SK-N-SH (cell line): ENCODE results near the gene TRMU. TPM values are rescaled to one million over a fixed set of nuclear protein-coding genes. Genes with fewer than 3 reads are reported as not detected.

Experiments
- CTCF ChIA-PET: fragments of 300-600, 350-600 bp; formaldehyde crosslinking; extraction: SDS; loops from one replicate; lab custom pipeline; 2021; lab: Yijun Ruan, JAX
- POLR2A ChIA-PET: fragments of 350-600 bp; sonication (Branson Sonifier 250); formaldehyde crosslinking; extraction: SDS; loops from one replicate; lab custom pipeline; 2020; ENCODE audit warnings: antibody characterized with exemption, inconsistent platforms; lab: Yijun Ruan, JAX
- DNase-seq: peaks from one replicate; pipeline ENCODE4 v3.0.0; 2012
- H2AFZ ChIP-seq: fragments of 200-600 bp; sonication (generic); 2 replicates; pipeline ENCODE4 v1.8.1; 2016; ENCODE audit warnings: antibody characterized with exemption, mild to moderate bottlenecking, low read depth
- H3F3A ChIP-seq: fragments of 200-600 bp; sonication (generic); replicated peaks from 2 replicates; pipeline ENCODE3; 2016; ENCODE audit warnings: antibody characterized with exemption, mild to moderate bottlenecking; ENCODE audit not compliant: insufficient read depth
- H3K27ac ChIP-seq, 2 experiments: fragments of 200-500 bp in 1 of 2; fragments of 200-600 bp in 1 of 2; sonication (Bioruptor generic) in 1 of 2; sonication (generic), shearing (Covaris generic) in 1 of 2; 2 replicates each; pipeline versions ENCODE4 v1.5.1 to v1.6.1; 2014 to 2016; ENCODE audit warnings: low read depth in 2 of 2, inconsistent platforms in 1 of 2, low read length in 1 of 2, mild to moderate bottlenecking in 1 of 2, mixed read lengths in 1 of 2
- H3K27me3 ChIP-seq: fragments of 200-600 bp; sonication (generic), shearing (Covaris generic); 2 replicates; pipeline ENCODE4 v1.6.1; 2016; ENCODE audit warnings: mixed run types; ENCODE audit not compliant: insufficient read depth
- H3K36me3 ChIP-seq, 2 experiments: fragments of 200-500 bp in 1 of 2; fragments of 200-600 bp in 1 of 2; sonication (Bioruptor generic) in 1 of 2; sonication (generic) in 1 of 2; replicated peaks in 1 of 2; 2 replicates each; pipeline versions ENCODE3 to v1.5.1; 2014 to 2016; ENCODE audit warnings: low read length in 1 of 2, mild to moderate bottlenecking in 1 of 2; ENCODE audit not compliant: insufficient read depth in 2 of 2, control insufficient read depth in 1 of 2
- H3K4me1 ChIP-seq, 2 experiments: fragments of 200-500 bp in 1 of 2; fragments of 200-600 bp in 1 of 2; sonication (Bioruptor generic) in 1 of 2; sonication (generic), shearing (Covaris generic) in 1 of 2; 2 replicates each; pipeline versions ENCODE4 v1.5.1 to v1.6.1; 2014 to 2016; ENCODE audit warnings: low read depth in 1 of 2, low read length in 1 of 2, mixed run types in 1 of 2; ENCODE audit not compliant: insufficient read depth in 2 of 2, control insufficient read depth in 1 of 2
- H3K4me2 ChIP-seq: fragments of 200-600 bp; sonication (generic), shearing (Covaris generic); 2 replicates; pipeline ENCODE4 v1.6.1; 2017; ENCODE audit warnings: mixed run types
- H3K4me3 ChIP-seq, 2 experiments: fragments of 200-500 bp in 1 of 2; fragments of 200-600 bp in 1 of 2; sonication (Bioruptor generic) in 1 of 2; sonication (generic), shearing (Covaris generic) in 1 of 2; 2 replicates each; pipeline versions ENCODE4 v1.5.1 to v1.8.1; 2014 to 2016; ENCODE audit warnings: low read depth in 2 of 2, inconsistent platforms in 1 of 2, low read length in 1 of 2, mild to moderate bottlenecking in 1 of 2, mixed read lengths in 1 of 2, moderate library complexity in 1 of 2
- H3K79me2 ChIP-seq: fragments of 200-600 bp; sonication (generic); 2 replicates; pipeline ENCODE4 v1.8.1; 2017; ENCODE audit warnings: mild to moderate bottlenecking; ENCODE audit not compliant: insufficient read depth
- H3K9ac ChIP-seq: fragments of 200-600 bp; sonication (generic); 2 replicates; pipeline ENCODE4 v1.6.1; 2017; ENCODE audit warnings: mixed run types
- H3K9me2 ChIP-seq: fragments of 200-600 bp; sonication (generic); 2 replicates; pipeline ENCODE4 v1.6.1; 2017; ENCODE audit warnings: mixed run types
- H3K9me3 ChIP-seq: fragments of 200-600 bp; sonication (generic); 2 replicates; pipeline ENCODE4 v1.6.1; 2017; ENCODE audit warnings: mixed run types, mild to moderate bottlenecking, moderate library complexity
- H4K20me1 ChIP-seq: fragments of 200-600 bp; sonication (generic); 2 replicates; pipeline ENCODE4 v1.6.1; 2017; ENCODE audit warnings: mild to moderate bottlenecking, mixed run types; ENCODE audit not compliant: insufficient read depth
- CHD2 ChIP-seq: fragments of 150-350 bp; IDR thresholded peaks from 2 replicates; pipeline ENCODE4 v1.6.1; 2018; ENCODE audit warnings: low read length; ENCODE audit not compliant: partially characterized antibody
- ELF1 ChIP-seq: IDR thresholded peaks from 2 replicates; pipeline ENCODE4 v1.4.0; 2012
- EP300 ChIP-seq, 2 experiments: IDR thresholded peaks; 2 replicates each; pipeline versions ENCODE4 v1.4.0 to v1.6.1; 2012; ENCODE audit warnings: borderline replicate concordance in 1 of 2, low read depth in 1 of 2, low read length in 1 of 2
- FOXJ3 ChIP-seq: sonication (generic); formaldehyde crosslinking; IDR thresholded peaks from 2 replicates; pipeline ENCODE4 v1.5.1; 2020; ENCODE audit warnings: mild to moderate bottlenecking, missing genetic modification reagents
- FOXM1 ChIP-seq: IDR thresholded peaks from 2 replicates; pipeline ENCODE4 v1.4.0; 2012; ENCODE audit warnings: low read depth, mild to moderate bottlenecking
- GABPA ChIP-seq: IDR thresholded peaks from 2 replicates; pipeline ENCODE4 v1.4.0; 2012; ENCODE audit warnings: low read depth, mild to moderate bottlenecking
- GATA2 ChIP-seq: sonication (generic); formaldehyde crosslinking; IDR thresholded peaks from 2 replicates; pipeline ENCODE4 v1.5.0; 2020; ENCODE audit warnings: mild to moderate bottlenecking, missing genetic modification reagents
- JUND ChIP-seq: IDR thresholded peaks from 2 replicates; pipeline ENCODE4 v1.4.0; 2012
- NFIC ChIP-seq: IDR thresholded peaks from 2 replicates; pipeline ENCODE4 v1.4.0; 2012; ENCODE audit warnings: borderline replicate concordance
- RAD21 ChIP-seq: IDR thresholded peaks from 2 replicates; pipeline ENCODE4 v1.6.1; 2012; ENCODE audit warnings: mild to moderate bottlenecking, low read length
- RXRA ChIP-seq: IDR thresholded peaks from 2 replicates; pipeline ENCODE4 v1.4.0; 2012; ENCODE audit warnings: low read depth, mild to moderate bottlenecking, borderline replicate concordance
- SMC3 ChIP-seq: IDR thresholded peaks from 2 replicates; pipeline ENCODE4 v1.6.1; 2012; ENCODE audit warnings: low read depth, low read length, improper control_type of control experiment
- TAF1 ChIP-seq: IDR thresholded peaks from 2 replicates; pipeline ENCODE4 v1.6.1; 2012; ENCODE audit warnings: low read depth, mild to moderate bottlenecking, low read length, moderate library complexity, borderline replicate concordance
- TCF12 ChIP-seq: IDR thresholded peaks from 2 replicates; pipeline ENCODE4 v1.4.0; 2012
- WGBS: methylation state at CpG from one replicate; pipeline ENCODE4 v1.1.6; 2017; ENCODE audit warnings: low lambda C conversion rate; 5-methylcytosine and 5-hydroxymethylcytosine counted together
- polyA plus RNA-seq, 3 experiments: library from polyadenylated mRNA; depleted of rRNA; stranded (reverse); fragments of >200 nt; gene quantifications; 2 replicates each; pipeline ENCODE4 v1.2.3, GENCODE V29; 2012
- TF ChIP-seq, protein P1 (sequence below): fragments of 150-350 bp; IDR thresholded peaks from 2 replicates; pipeline ENCODE4 v1.6.1; 2016; ENCODE audit warnings: mild to moderate bottlenecking, low read depth, low read length
- TF ChIP-seq, protein P2 (sequence below): IDR thresholded peaks from 2 replicates; pipeline ENCODE4; 2012
- TF ChIP-seq, protein P3 (sequence below): IDR thresholded peaks from 2 replicates; pipeline ENCODE4 v1.4.0; 2012; ENCODE audit warnings: low read depth
- TF ChIP-seq, protein P4 (sequence below): fragments of 150-350 bp; IDR thresholded peaks from 2 replicates; pipeline ENCODE4 v1.6.1; 2017; ENCODE audit warnings: antibody characterized with exemption, low read length, low read depth, borderline replicate concordance
- TF ChIP-seq, protein P5 (sequence below): IDR thresholded peaks from 2 replicates; pipeline ENCODE4 v1.6.1; 2012; ENCODE audit warnings: mild to moderate bottlenecking, low read depth, low read length, moderate library complexity
- TF ChIP-seq, protein P6 (sequence below): IDR thresholded peaks from 2 replicates; pipeline ENCODE4 v1.4.0; 2012; ENCODE audit warnings: low read depth, borderline replicate concordance

Gene TRMU
- polyA plus RNA-seq, 1 of the 3 experiments (the other 2 are of a cell fraction) = 47.1 TPM

DNA sequence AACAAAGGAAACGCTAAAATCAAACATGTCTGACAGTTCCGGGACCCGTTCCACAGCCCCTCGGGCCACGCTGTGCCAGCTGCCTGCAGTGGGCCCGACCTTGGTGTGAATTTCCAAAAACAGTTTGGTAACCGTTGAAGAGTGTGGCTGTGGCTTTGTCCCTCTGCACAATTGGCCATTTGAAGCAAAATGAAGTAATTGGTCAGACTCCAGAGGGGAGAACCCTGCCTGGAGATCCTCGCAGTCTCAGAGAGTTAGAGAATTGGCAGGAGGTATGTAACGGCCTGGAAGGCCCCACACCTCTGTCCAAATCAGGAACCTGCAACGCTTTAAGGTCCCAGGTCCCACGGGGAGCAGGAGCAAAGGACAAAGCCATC lies 26.3 kb downstream of the TRMU start:
- Histone ChIP-seq H4K20me1 (no peaks in the 10 kb centered on the region), H3K27ac (no peak overlapping the region), H3K4me2 (no peak overlapping the region), H3K27me3 (no peaks in the 10 kb centered on the region), H3K79me2 (no peaks in the 10 kb centered on the region), H3K9me2 (no peaks in the 10 kb centered on the region), H3F3A (peaks cover 5% of the 10 kb centered on the region), H3K9me3 (no peaks in the 10 kb centered on the region), H2AFZ (no peak overlapping the region), H3K4me1 (no peaks in the 10 kb centered on the region), H3K36me3 (peaks cover 0 to 5% of the 10 kb centered on the region in 2 experiments), H3K4me3 (no peak overlapping the region), H3K9ac (no peak overlapping the region)
- no peak for TF ChIP-seq FOXJ3 (CRISPR knock-in tag)
- TF ChIP-seq EP300 (IDR thresholded peaks at IDR 0.05; ENCODE audit: borderline replicate concordance in 1 of 2, low read depth in 1 of 2, low read length in 1 of 2) = no peak
- no peak for TF ChIP-seq SMC3
- TF ChIP-seq NFIC = no peak
- TF ChIP-seq, protein P1, sequence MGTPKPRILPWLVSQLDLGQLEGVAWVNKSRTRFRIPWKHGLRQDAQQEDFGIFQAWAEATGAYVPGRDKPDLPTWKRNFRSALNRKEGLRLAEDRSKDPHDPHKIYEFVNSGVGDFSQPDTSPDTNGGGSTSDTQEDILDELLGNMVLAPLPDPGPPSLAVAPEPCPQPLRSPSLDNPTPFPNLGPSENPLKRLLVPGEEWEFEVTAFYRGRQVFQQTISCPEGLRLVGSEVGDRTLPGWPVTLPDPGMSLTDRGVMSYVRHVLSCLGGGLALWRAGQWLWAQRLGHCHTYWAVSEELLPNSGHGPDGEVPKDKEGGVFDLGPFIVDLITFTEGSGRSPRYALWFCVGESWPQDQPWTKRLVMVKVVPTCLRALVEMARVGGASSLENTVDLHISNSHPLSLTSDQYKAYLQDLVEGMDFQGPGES = no peak
- no peak for TF ChIP-seq ELF1
- no peak for TF ChIP-seq GABPA
- no peak for TF ChIP-seq GATA2 (CRISPR knock-in tag)
- no peak for TF ChIP-seq TAF1
- no peak for TF ChIP-seq RAD21
- no peak for TF ChIP-seq FOXM1
- TF ChIP-seq, protein P2, sequence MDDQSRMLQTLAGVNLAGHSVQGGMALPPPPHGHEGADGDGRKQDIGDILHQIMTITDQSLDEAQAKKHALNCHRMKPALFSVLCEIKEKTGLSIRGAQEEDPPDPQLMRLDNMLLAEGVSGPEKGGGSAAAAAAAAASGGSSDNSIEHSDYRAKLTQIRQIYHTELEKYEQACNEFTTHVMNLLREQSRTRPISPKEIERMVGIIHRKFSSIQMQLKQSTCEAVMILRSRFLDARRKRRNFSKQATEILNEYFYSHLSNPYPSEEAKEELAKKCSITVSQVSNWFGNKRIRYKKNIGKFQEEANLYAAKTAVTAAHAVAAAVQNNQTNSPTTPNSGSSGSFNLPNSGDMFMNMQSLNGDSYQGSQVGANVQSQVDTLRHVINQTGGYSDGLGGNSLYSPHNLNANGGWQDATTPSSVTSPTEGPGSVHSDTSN = no peak
- TF ChIP-seq, protein P3, sequence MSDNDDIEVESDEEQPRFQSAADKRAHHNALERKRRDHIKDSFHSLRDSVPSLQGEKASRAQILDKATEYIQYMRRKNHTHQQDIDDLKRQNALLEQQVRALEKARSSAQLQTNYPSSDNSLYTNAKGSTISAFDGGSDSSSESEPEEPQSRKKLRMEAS = no peak
- TF ChIP-seq TCF12 = no peak
- TF ChIP-seq, protein P4, sequence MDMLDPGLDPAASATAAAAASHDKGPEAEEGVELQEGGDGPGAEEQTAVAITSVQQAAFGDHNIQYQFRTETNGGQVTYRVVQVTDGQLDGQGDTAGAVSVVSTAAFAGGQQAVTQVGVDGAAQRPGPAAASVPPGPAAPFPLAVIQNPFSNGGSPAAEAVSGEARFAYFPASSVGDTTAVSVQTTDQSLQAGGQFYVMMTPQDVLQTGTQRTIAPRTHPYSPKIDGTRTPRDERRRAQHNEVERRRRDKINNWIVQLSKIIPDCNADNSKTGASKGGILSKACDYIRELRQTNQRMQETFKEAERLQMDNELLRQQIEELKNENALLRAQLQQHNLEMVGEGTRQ = no peak
- no peak for TF ChIP-seq JUND
- no peak for TF ChIP-seq RXRA
- TF ChIP-seq, protein P5, sequence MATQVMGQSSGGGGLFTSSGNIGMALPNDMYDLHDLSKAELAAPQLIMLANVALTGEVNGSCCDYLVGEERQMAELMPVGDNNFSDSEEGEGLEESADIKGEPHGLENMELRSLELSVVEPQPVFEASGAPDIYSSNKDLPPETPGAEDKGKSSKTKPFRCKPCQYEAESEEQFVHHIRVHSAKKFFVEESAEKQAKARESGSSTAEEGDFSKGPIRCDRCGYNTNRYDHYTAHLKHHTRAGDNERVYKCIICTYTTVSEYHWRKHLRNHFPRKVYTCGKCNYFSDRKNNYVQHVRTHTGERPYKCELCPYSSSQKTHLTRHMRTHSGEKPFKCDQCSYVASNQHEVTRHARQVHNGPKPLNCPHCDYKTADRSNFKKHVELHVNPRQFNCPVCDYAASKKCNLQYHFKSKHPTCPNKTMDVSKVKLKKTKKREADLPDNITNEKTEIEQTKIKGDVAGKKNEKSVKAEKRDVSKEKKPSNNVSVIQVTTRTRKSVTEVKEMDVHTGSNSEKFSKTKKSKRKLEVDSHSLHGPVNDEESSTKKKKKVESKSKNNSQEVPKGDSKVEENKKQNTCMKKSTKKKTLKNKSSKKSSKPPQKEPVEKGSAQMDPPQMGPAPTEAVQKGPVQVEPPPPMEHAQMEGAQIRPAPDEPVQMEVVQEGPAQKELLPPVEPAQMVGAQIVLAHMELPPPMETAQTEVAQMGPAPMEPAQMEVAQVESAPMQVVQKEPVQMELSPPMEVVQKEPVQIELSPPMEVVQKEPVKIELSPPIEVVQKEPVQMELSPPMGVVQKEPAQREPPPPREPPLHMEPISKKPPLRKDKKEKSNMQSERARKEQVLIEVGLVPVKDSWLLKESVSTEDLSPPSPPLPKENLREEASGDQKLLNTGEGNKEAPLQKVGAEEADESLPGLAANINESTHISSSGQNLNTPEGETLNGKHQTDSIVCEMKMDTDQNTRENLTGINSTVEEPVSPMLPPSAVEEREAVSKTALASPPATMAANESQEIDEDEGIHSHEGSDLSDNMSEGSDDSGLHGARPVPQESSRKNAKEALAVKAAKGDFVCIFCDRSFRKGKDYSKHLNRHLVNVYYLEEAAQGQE = no peak
- TF ChIP-seq, protein P6, sequence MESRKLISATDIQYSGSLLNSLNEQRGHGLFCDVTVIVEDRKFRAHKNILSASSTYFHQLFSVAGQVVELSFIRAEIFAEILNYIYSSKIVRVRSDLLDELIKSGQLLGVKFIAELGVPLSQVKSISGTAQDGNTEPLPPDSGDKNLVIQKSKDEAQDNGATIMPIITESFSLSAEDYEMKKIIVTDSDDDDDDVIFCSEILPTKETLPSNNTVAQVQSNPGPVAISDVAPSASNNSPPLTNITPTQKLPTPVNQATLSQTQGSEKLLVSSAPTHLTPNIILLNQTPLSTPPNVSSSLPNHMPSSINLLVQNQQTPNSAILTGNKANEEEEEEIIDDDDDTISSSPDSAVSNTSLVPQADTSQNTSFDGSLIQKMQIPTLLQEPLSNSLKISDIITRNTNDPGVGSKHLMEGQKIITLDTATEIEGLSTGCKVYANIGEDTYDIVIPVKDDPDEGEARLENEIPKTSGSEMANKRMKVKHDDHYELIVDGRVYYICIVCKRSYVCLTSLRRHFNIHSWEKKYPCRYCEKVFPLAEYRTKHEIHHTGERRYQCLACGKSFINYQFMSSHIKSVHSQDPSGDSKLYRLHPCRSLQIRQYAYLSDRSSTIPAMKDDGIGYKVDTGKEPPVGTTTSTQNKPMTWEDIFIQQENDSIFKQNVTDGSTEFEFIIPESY = no peak
- no peak for TF ChIP-seq CHD2
- ChIA-PET POLR2A (no interaction called here), CTCF (no interaction called here)
- no peak for DNase-seq
- WGBS = 64% methylated on average over 11 of the region's 11 CpGs
